RPMI7951 (cell line): Measurements from ENCODE around the gene NT5C1B. TPM values are rescaled to one million over a fixed set of nuclear protein-coding genes. Genes with fewer than 3 reads are reported as not detected.

Experiments used
- DNase-seq: peaks from one replicate; pipeline ENCODE4 v3.0.0-alpha.2; 2012; ENCODE audit warnings: low read depth
- total RNA-seq: library from RNA; depleted of rRNA; stranded (reverse); fragments of >200 nt; shearing (Covaris generic); gene quantifications from 2 replicates; pipeline ENCODE4 v1.2.3, GENCODE V29; 2014

Gene NT5C1B
- total RNA-seq, 1 experiment from 2014 or later, result not detected

GRCh38 chr2:18551169-18551568 lies 38.2 kb downstream of the NT5C1B start:
- DNase-seq, result no peak

- DNase-seq, result no peak
Observed at GRCh38 chr2:18550433-18550832, 38.9 kb downstream of the NT5C1B start.

- DNase-seq, result no peak
Observed at GRCh38 chr2:18549083-18549482, 40.3 kb downstream of the NT5C1B start.

- no peak for DNase-seq
Observed at GRCh38 chr2:18548621-18549020, 40.7 kb downstream of the NT5C1B start.

GRCh38 chr2:18546567-18546966 lies 42.8 kb downstream of the NT5C1B start:
- DNase-seq, result no peak

GRCh38 chr2:18545384-18545783 lies 44.0 kb downstream of the NT5C1B start:
- peak; percentile 73 for DNase-seq

GRCh38 chr2:18544171-18544570 lies 45.2 kb downstream of the NT5C1B start:
- no peak for DNase-seq

- no peak for DNase-seq
Observed at GRCh38 chr2:18540872-18541271, 48.5 kb downstream of the NT5C1B start.

GRCh38 chr2:18536697-18537096 lies 52.7 kb downstream of the NT5C1B start:
- DNase-seq, result no peak

GRCh38 chr2:18536100-18536499 lies 53.3 kb downstream of the NT5C1B start:
- peak; percentile 72 for DNase-seq

- no peak for DNase-seq
Observed at GRCh38 chr2:18531194-18531593, 58.2 kb downstream of the NT5C1B start.

GRCh38 chr2:18527822-18528221 lies 61.5 kb downstream of the NT5C1B start:
- DNase-seq, result no peak

- DNase-seq, result no peak
Observed at GRCh38 chr2:18527326-18527725, 62.0 kb downstream of the NT5C1B start.

- DNase-seq, result no peak
Observed at GRCh38 chr2:18526429-18526828, 62.9 kb downstream of the NT5C1B start.

GRCh38 chr2:18525852-18526251 lies 63.5 kb downstream of the NT5C1B start:
- DNase-seq, result no peak

- DNase-seq, result no peak
Observed at GRCh38 chr2:18525236-18525635, 64.1 kb downstream of the NT5C1B start.

- DNase-seq, result no peak
Observed at GRCh38 chr2:18522484-18523146, 66.8 kb downstream of the NT5C1B start.

GRCh38 chr2:18520451-18521425 lies 68.6 kb downstream of the NT5C1B start:
- peak; percentile 64 for DNase-seq

- no peak for DNase-seq
Observed at GRCh38 chr2:18519914-18520450, 69.4 kb downstream of the NT5C1B start.

- DNase-seq, result peak; percentile 51
Observed at GRCh38 chr2:18518116-18519111, 71.0 kb downstream of the NT5C1B start.

GRCh38 chr2:18517386-18517785 lies 72.0 kb downstream of the NT5C1B start:
- DNase-seq, result no peak
